Epithelial cell of prostate (primary cell): Measurements from ENCODE around the gene HPN.
"Not testable (repeated sequence)": the region's sequence is repeated elsewhere in the genome, so short reads cannot be mapped to it uniquely, and the experiment has no call there.

Source experiments
- DNase-seq: peaks from one replicate; pipeline ENCODE4 v3.0.0-alpha.2; 2011; ENCODE audit warnings: low read depth, low spot score
- H3K27ac ChIP-seq: fragments of 450-650 bp; 2 replicates; pipeline ENCODE4 v1.5.1; 2017; ENCODE audit warnings: mild to moderate bottlenecking

The HPN gene

DNA sequence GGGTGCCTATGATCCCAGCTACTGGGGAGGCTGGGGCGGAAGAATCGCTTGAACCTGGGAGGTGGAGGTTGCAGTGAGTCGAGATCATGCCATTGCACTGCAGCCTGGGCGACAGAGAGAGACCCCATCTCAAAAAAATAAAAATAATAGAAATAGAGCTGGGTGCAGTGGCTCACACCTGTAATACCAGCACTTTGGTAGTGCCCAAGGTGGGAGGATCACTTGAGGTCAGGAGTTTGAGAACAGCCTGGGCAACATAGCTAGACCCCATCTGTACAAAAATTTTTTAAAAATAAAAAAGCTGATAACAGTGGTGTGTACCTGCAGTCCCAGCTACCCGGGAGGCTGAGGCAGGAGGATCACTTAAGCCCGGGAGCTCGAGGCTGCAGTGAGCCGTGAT lies 34.1 kb upstream of the HPN start:
- DNase-seq, H3K27ac ChIP-seq: not testable (repeated sequence)

DNA sequence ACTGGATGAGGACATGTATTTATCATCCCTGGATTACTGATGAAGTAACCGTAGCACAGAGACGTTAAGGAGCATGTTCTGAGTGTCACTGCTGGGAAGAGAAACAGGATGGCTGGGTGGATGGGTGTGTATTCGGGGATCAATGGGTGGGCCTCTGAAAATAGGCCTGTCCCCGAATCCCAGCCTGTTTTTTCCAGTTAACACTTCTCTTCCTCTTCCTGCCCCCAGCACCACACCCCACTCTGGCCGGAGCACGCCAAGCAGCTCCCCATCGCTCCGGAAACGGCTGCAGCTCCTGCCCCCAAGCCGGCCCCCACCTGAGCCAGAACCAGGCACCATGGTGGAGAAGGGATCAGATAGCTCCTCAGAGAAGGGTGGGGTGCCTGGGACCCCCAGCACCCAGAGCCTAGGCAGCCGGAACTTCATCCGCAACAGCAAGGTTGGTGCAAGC lies 32.6 kb upstream of the HPN start:
- no peak for DNase-seq
- H3K27ac ChIP-seq = no peak overlapping the region

- no peak overlapping the region for H3K27ac ChIP-seq
- DNase-seq = no peak
Measured at GRCh38 chr19:35009424-35010415, 31.8 kb upstream of the HPN start.

DNA sequence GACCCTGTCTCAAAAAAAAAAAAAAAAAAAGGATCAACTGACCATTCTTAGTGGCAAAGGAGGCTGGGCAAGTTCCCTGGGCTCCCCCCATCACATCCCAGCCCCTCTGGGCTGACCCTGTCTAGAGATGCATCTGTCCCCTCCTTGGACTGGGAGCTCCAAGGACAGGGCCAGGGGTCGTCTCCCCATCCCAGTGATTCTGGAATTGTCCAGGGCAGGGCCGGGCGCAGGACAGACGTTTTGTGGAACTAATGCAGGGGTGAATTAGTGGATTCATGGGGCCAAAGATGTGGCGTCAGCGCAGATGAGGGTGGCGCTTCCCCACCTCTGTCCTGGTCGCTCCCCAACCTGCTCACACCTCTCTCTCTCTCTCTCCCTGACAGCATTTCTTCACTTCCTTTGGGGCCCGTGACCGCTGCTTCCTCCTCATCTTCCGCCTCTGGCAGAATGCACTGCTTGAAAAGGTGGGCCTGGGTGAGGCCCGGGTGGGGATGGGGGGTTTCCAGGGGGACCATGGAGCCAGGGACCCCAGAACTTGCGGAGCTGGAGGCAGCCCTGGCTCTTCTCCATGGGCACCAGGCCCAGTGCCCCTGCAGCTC lies 30.3 kb upstream of the HPN start:
- no peak for DNase-seq
- no peak overlapping the region for H3K27ac ChIP-seq

GRCh38 chr19:35011737-35012682 lies 29.5 kb upstream of the HPN start:
- no peak for DNase-seq
- no peak overlapping the region for H3K27ac ChIP-seq

DNA sequence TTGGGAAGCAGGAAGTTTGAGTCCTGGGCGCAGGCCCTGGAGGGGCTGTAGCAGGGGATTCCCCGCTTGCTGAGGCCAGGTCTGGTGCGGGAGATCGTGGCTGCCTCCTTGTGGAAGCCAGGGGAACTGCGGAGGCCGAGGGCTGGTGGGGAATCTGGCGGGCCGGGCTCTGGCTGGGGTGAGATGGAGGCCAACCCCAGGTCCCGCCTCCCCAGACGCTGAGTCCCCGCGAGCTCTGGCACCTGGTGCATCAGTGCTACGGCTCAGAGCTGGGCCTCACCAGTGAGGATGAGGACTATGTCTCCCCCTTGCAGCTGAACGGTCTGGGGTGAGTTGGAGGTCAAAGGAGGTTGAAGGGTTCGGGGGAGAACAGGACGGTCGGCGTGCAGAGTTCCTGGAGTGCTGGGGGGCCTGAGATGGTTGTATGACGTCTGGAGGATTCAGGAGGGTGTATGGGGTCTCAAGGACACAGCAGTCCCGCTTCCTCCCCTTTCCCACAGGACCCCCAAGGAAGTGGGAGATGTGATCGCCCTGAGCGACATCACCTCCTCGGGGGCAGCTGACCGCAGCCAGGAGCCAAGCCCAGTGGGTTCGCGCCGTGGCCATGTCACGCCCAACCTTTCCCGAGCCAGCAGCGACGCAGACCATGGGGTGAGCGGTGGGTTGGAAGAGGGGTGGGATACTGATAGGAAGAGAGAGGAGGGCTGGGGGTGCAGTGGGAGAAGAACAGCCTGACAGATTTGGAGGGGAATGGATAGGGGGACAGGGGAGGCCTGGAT lies 28.3 kb upstream of the HPN start:
- no peak overlapping the region for H3K27ac ChIP-seq
- no peak for DNase-seq

GRCh38 chr19:35013820-35014754 lies 27.4 kb upstream of the HPN start:
- no peak for DNase-seq

DNA sequence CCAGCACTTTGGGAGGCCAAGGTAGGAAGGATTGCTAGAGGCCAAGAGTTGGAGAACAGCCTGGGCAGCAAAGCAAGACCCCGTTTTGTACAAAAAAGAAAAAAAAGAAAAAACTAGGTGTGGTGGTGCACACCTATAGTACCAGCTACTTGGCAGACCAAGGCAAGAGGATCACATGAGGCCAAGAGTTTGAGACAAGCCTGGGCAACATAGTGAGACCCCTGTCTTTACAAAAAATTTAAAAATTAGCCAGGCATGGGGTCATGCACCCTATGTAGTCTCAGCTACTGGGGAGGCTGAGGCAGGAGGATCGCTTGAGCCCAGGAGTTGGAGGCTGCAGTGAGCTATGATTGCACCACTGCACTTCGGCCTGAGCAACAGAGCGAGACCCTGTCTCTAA lies 26.7 kb upstream of the HPN start:
- not testable (repeated sequence) for H3K27ac ChIP-seq, DNase-seq

More at GRCh38 chr19:35013820-35014754, 27.4 kb upstream of the HPN start:
- no peak overlapping the region for H3K27ac ChIP-seq

- no peak for DNase-seq
- H3K27ac ChIP-seq = no peak overlapping the region
Measured at GRCh38 chr19:35015270-35015953, 26.1 kb upstream of the HPN start.

DNA sequence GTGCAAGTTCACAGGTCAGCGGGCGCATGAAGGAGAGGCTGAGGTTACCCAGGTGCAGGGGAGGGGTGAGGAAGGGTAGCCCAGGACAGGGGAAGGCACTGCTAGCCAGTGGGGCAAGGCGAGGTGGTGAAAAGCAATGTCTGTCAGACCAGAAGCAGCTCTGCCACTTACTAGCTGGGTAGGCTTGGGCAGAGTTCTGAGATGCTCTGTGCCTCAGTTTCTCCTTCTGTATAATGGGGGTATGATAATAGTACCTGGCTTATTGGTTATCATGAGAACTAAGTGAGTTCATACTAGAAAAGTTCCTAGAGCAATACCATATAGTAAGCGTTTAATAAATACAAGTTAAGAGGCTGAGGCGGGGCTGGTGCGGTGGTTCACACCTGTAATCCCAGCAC lies 25.6 kb upstream of the HPN start:
- no peak for DNase-seq
- H3K27ac ChIP-seq = no peak overlapping the region

DNA sequence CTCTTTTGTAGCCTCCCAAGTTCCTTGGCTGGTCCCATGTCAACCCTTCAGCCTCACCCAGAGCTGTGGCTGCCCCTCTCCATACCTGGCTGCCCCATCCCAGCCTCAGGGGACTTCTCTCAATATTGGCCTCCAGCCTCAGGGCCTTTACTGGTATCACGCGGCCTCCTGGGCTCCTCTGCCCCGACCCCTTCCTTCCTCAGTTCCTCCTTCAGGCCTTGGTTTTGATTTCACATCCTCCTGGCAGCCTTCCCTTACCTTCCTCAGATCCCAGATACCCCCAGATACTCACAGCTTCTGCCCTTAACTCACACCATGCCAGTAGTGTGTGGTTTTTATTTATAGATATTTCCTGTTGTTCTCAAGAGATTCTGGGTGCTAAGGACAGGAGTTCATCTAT lies 24.0 kb upstream of the HPN start:
- no peak for DNase-seq
- H3K27ac ChIP-seq = no peak overlapping the region

GRCh38 chr19:35018379-35018778 lies 23.1 kb upstream of the HPN start:
- no peak for DNase-seq
- H3K27ac ChIP-seq = no peak overlapping the region

DNA sequence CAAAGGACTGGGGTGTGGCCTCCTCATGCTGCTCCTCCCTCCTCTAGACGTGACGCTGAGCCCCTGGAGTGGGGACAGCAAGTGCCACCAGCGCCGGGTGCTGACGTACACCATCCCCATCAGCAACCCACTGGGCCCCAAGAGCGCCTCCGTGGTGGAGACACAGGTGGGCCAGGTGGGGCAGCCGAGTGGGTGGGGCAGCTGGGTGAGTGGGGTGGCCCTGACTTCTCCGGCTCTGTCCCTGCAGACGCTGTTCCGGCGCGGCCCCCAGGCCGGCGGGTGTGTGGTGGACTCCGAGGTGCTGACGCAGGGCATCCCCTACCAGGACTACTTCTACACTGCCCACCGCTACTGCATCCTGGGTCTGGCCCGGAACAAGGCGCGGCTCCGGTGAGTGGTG lies 22.4 kb upstream of the HPN start:
- no peak for DNase-seq
- no peak overlapping the region for H3K27ac ChIP-seq

DNA sequence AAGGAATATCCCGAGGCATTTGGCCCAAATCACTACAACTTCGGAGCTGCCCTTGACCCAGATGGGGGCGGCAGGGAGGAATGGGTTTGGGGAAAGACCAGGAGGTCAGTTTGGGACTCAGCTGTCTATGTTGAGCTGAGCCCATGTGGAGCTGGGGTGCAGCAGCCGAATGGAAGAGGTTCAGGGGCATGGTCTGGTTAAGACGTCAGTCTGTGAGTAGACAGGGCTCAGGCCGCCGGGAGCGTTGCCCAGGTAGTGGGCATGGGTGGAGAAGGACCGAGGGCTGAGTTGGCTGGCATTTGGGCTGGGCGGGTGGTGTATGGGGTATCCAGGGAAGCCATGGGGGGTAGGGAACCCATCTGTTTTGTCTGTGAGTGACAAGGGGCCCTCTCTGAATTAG lies 20.5 kb upstream of the HPN start:
- no peak overlapping the region for H3K27ac ChIP-seq
- no peak for DNase-seq

DNA sequence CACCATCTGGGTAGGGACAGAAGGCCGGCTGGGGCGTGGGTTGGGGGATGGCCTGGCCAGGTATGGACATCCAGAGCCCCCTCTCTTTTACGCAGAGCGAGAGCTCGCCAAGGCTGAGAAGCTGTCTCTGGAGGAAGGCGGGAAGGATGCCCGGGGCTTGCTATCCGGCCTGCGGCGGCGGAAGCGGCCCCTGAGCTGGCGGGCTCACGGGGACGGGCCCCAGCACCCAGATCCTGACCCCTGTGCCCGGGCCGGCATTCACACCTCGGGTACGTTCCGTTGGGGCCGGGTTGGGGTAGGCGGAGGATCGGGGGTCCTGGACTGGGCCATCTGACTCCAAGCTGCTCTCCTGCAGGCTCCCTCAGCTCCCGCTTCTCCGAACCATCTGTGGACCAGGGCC lies 19.9 kb upstream of the HPN start:
- no peak for DNase-seq
- H3K27ac ChIP-seq = no peak overlapping the region

GRCh38 chr19:35022460-35022859 lies 19.1 kb upstream of the HPN start:
- DNase-seq = no peak
- no peak overlapping the region for H3K27ac ChIP-seq

GRCh38 chr19:35023428-35023827 lies 18.1 kb upstream of the HPN start:
- DNase-seq = no peak
- H3K27ac ChIP-seq = no peak overlapping the region

- no peak for DNase-seq
- no peak overlapping the region for H3K27ac ChIP-seq
Measured at GRCh38 chr19:35024095-35024494, 17.4 kb upstream of the HPN start.
